ENCODE measurements around the gene PITPNM1.

DNA sequence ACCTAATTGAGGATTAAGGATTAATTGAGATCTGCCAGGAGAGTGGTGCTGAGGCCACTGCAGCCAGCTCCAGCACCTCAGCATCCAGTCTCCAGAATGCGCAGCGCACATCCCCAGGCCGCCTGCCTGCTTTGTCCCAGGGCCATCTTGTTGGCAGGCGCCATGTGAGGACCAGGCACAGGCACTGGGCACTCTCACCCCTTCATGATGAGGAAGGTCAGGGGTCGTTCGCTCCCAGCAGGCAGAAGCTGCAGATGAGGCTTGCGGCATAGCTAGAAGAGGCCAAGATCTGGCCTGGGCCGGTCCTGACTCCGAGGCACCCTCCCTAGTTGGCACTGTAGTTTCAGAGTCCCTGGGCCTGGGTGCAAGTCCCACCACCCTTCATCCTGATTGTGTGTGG lies 11.6 kb upstream of the PITPNM1 start:
- no peak for TF ChIP-seq CTCF (IDR thresholded peaks at IDR 0.05)
- no peak for TF ChIP-seq POLR2A (IDR thresholded peaks at IDR 0.05)
- TF ChIP-seq POLR2AphosphoS5 (IDR thresholded peaks at IDR 0.05), result no peak
- no peak for TF ChIP-seq EP300 (IDR thresholded peaks at IDR 0.05)
